HUES48 (cell line): ENCODE results near the gene NDUFB7.

Source experiments
- H3K27ac ChIP-seq: one replicate; pipeline ENCODE4 v1.7.0; 2013; ENCODE audit warnings: low read depth, low read length, inconsistent platforms
- H3K27me3 ChIP-seq: 2 replicates; pipeline ENCODE4 v1.6.1; 2013; ENCODE audit warnings: mild to moderate bottlenecking, low read length; ENCODE audit not compliant: control insufficient read depth, insufficient read depth
- H3K36me3 ChIP-seq: 2 replicates; pipeline ENCODE4 v1.6.1; 2013; ENCODE audit warnings: low read length; ENCODE audit not compliant: control insufficient read depth, insufficient read depth
- H3K4me1 ChIP-seq: 2 replicates; pipeline ENCODE4 v1.6.1; 2013; ENCODE audit warnings: mild to moderate bottlenecking, low read length; ENCODE audit not compliant: control insufficient read depth, insufficient read depth
- H3K4me3 ChIP-seq: 2 replicates; pipeline ENCODE4 v1.5.1; 2013; ENCODE audit warnings: mild to moderate bottlenecking, low read depth, low read length
- H3K9ac ChIP-seq: 2 replicates; pipeline ENCODE4 v1.6.1; 2013; ENCODE audit warnings: mild to moderate bottlenecking, low read depth, low read length, moderate library complexity
- H3K9me3 ChIP-seq: 2 replicates; pipeline ENCODE4 v1.6.1; 2013; ENCODE audit warnings: low read length; ENCODE audit not compliant: control insufficient read depth, insufficient read depth

The NDUFB7 gene

GRCh38 chr19:14517446-14517839, 54.4 kb downstream of the NDUFB7 start:
- Histone ChIP-seq H3K4me3 (peak overlapping the region; percentile 94), H3K27ac (peak overlapping the region; percentile 93), H3K27me3 (no peaks in the 10 kb centered on the region), H3K9ac (0 out of 2 replicates have a peak overlapping the region, but pooled peaks have one; percentile 38), H3K4me1 (peaks cover 17% of the 10 kb centered on the region; the same call in 1 of the 2 replicates), H3K36me3 (peaks cover 29% of the 10 kb centered on the region), H3K9me3 (no peaks in the 10 kb centered on the region)

GRCh38 chr19:14516746-14517438, 55.0 kb downstream of the NDUFB7 start:
- no peaks in the 10 kb centered on the region for H3K27me3 ChIP-seq
- peak overlapping the region; percentile 94 for H3K4me3 ChIP-seq
- no peak overlapping the region for H3K27ac ChIP-seq
- H3K4me1 ChIP-seq: peaks cover 17% of the 10 kb centered on the region; the same call in 1 of the 2 replicates
- H3K9ac ChIP-seq: 0 out of 2 replicates have a peak overlapping the region, but pooled peaks have one; percentile 38
- no peaks in the 10 kb centered on the region for H3K9me3 ChIP-seq
- H3K36me3 ChIP-seq: peaks cover 29% of the 10 kb centered on the region
